Vagina (tissue), 2 donors: ENCODE data around the gene SLC25A21.

Source experiments
- CTCF ChIP-seq, 3 experiments: fragments of 450-650 bp in 2 of 3; fragments of 200-600 bp in 1 of 3; sonication (generic) in 1 of 3; IDR thresholded peaks; one replicate each; pipeline ENCODE4 v1.5.1; 2017 to 2019; ENCODE audit warnings: antibody characterized with exemption in 3 of 3, mild to moderate bottlenecking in 2 of 3, moderate library complexity in 2 of 3
- POLR2A ChIP-seq, 2 donors: fragments of 450-650 bp; IDR thresholded peaks; one replicate each; pipeline ENCODE4 v1.6.1; 2017; ENCODE audit warnings: antibody characterized with exemption in 2 of 2, mild to moderate bottlenecking in 2 of 2, moderate library complexity in 2 of 2
- POLR2AphosphoS5 ChIP-seq, 2 donors: sonication (generic); formaldehyde crosslinking; IDR thresholded peaks; one replicate each; pipeline ENCODE4 v1.9.0; 2017; ENCODE audit warnings: antibody characterized with exemption in 2 of 2, mild to moderate bottlenecking in 2 of 2, low read depth in 1 of 2; ENCODE audit not compliant: insufficient read depth in 1 of 2

GRCh38 chr14:36866867-36867266, 305.5 kb downstream of the SLC25A21 start:
- TF ChIP-seq CTCF (IDR thresholded peaks at IDR 0.05) (no peak), POLR2A (IDR thresholded peaks at IDR 0.05) (no peak), POLR2AphosphoS5 (IDR thresholded peaks at IDR 0.05; ENCODE audit: insufficient read depth in 1 of 2, low read depth in 1 of 2) (no peak)
